Measurements from ENCODE around the gene HOGA1.

DNA sequence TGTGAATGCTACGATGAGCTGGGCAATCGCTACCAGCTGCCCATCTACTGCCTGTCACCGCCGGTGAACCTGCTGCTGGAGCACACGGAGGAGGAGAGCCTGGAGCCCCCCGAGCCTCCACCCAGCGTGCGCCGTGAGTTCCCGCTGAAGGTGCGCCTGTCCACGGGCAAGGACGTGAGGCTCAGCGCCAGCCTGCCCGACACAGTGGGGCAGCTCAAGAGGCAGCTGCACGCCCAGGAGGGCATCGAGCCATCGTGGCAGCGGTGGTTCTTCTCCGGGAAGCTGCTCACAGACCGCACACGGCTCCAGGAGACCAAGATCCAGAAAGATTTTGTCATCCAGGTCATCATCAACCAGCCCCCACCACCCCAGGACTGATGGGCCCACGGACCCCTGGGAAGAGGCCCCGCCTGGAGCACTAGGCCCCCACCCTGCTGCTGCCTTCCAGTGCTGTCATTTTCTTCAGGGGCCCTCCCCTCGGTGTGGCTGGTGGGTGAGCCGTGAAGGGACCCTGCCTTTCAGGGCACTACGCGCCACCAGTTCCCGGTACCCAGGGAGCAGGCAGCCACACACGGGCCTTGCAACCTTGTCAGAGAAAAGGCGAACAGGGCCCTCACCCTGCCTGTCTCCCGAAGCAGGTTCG lies 13.9 kb upstream of the HOGA1 start:
- TF ChIP-seq, protein P1, sequence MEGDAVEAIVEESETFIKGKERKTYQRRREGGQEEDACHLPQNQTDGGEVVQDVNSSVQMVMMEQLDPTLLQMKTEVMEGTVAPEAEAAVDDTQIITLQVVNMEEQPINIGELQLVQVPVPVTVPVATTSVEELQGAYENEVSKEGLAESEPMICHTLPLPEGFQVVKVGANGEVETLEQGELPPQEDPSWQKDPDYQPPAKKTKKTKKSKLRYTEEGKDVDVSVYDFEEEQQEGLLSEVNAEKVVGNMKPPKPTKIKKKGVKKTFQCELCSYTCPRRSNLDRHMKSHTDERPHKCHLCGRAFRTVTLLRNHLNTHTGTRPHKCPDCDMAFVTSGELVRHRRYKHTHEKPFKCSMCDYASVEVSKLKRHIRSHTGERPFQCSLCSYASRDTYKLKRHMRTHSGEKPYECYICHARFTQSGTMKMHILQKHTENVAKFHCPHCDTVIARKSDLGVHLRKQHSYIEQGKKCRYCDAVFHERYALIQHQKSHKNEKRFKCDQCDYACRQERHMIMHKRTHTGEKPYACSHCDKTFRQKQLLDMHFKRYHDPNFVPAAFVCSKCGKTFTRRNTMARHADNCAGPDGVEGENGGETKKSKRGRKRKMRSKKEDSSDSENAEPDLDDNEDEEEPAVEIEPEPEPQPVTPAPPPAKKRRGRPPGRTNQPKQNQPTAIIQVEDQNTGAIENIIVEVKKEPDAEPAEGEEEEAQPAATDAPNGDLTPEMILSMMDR (IDR thresholded peaks at IDR 0.05): no peak
- TF ChIP-seq POLR2AphosphoS5 (IDR thresholded peaks at IDR 0.05): no peak
